Osteoblast (primary cell): ENCODE results near the gene S100A7A. TPM values are rescaled to one million over a fixed set of nuclear protein-coding genes. Genes with fewer than 3 reads are reported as not detected.
A peak's percentile ranks its signal among the peaks of the same experiment; 100 is the strongest.
"Not testable (repeated sequence)": the region's sequence is repeated elsewhere in the genome, so short reads cannot be mapped to it uniquely, and the experiment has no call there.

Source experiments
- DNase-seq: peaks from one replicate; pipeline ENCODE4 v3.0.0; 2011; ENCODE audit warnings: low spot score, mixed read lengths; ENCODE audit not compliant: insufficient read length; ENCODE audit errors: missing footprints
- H2AFZ ChIP-seq: 2 replicates; pipeline ENCODE4 v1.6.0; 2011; ENCODE audit warnings: mild to moderate bottlenecking, low read length
- H3K27ac ChIP-seq: 2 replicates; pipeline ENCODE4 v1.5.1; 2011; ENCODE audit warnings: mild to moderate bottlenecking, low read depth, low read length, moderate library complexity
- H3K27me3 ChIP-seq: 2 replicates; pipeline ENCODE4 v1.6.0; 2012; ENCODE audit warnings: mild to moderate bottlenecking, control low read depth, inconsistent platforms, low read length, moderate library complexity; ENCODE audit not compliant: insufficient read depth
- H3K36me3 ChIP-seq: 2 replicates; pipeline ENCODE4 v1.5.1; 2011; ENCODE audit warnings: mild to moderate bottlenecking, low read length, control low read depth, moderate library complexity; ENCODE audit not compliant: insufficient read depth
- H3K4me1 ChIP-seq: 2 replicates; pipeline ENCODE4 v1.5.1; 2011; ENCODE audit warnings: mild to moderate bottlenecking, low read length, control low read depth, moderate library complexity; ENCODE audit not compliant: insufficient read depth
- H3K4me2 ChIP-seq: 2 replicates; pipeline ENCODE4 v1.6.0; 2011; ENCODE audit warnings: mild to moderate bottlenecking, low read length; ENCODE audit not compliant: insufficient read depth
- H3K4me3 ChIP-seq: fragments of 200-600 bp; sonication (generic); 3 replicates; pipeline ENCODE4 v1.5.1; 2012; ENCODE audit warnings: mild to moderate bottlenecking, low read length, inconsistent platforms; ENCODE audit not compliant: insufficient read depth
- H3K79me2 ChIP-seq: 2 replicates; pipeline ENCODE4 v1.6.0; 2012; ENCODE audit warnings: mild to moderate bottlenecking, low read length, control low read depth, inconsistent platforms; ENCODE audit not compliant: insufficient read depth
- H3K9me3 ChIP-seq: 2 replicates; pipeline ENCODE4 v1.5.1; 2011; ENCODE audit warnings: low read depth, low read length, control low read depth
- H4K20me1 ChIP-seq: 2 replicates; pipeline ENCODE4 v1.6.0; 2012; ENCODE audit warnings: mild to moderate bottlenecking, low read length, control low read depth; ENCODE audit not compliant: insufficient read depth
- total RNA-seq: library from RNA; depleted of rRNA; stranded (reverse); fragments of >200 nt; gene quantifications from 2 replicates; pipeline ENCODE4 v1.2.3, GENCODE V29; 2012
- TF ChIP-seq, protein P1 (sequence below): IDR thresholded peaks from 2 replicates; pipeline ENCODE4 v1.5.1; 2011; ENCODE audit warnings: mild to moderate bottlenecking, low read depth, low read length, moderate library complexity; ENCODE audit errors: extremely low read depth

The S100A7A gene
- total RNA-seq, 1 donor: not detected

DNA sequence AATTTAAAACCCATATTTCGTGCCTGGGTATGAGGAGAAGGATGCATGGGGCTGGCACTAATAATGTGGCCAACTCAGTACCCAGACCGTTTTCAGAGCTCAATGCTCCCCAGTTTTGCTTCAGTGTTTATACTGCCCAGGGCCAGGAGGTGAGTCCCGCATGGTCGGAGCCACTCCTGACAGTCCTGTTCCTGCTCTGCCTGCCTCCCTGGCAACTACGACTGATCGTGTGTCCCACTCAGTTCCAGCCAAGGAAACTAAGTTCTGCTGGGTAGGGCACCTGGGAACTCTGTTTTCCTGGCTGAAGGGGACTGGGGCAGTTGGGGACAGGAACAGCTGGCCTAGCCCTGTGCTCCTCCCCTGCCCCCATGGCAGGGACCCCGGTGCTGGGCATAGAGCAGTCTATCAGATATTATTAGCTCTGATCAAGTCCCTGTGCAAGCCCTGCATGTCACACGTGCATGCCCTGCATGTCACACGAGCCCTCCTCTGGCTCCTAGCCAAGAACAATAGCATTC, 25.0 kb downstream of the S100A7A start:
- Histone ChIP-seq H3K27ac (no peak overlapping the region), H3K4me3 (no peak overlapping the region), H3K9me3 (no peaks in the 10 kb centered on the region), H3K36me3 (no peaks in the 10 kb centered on the region), H3K79me2 (no peaks in the 10 kb centered on the region), H3K4me1 (no peaks in the 10 kb centered on the region), H4K20me1 (no peaks in the 10 kb centered on the region), H3K27me3 (peaks cover 3% of the 10 kb centered on the region), H2AFZ (no peak overlapping the region), H3K4me2 (no peak overlapping the region)
- no peak for DNase-seq
- TF ChIP-seq, protein P1, sequence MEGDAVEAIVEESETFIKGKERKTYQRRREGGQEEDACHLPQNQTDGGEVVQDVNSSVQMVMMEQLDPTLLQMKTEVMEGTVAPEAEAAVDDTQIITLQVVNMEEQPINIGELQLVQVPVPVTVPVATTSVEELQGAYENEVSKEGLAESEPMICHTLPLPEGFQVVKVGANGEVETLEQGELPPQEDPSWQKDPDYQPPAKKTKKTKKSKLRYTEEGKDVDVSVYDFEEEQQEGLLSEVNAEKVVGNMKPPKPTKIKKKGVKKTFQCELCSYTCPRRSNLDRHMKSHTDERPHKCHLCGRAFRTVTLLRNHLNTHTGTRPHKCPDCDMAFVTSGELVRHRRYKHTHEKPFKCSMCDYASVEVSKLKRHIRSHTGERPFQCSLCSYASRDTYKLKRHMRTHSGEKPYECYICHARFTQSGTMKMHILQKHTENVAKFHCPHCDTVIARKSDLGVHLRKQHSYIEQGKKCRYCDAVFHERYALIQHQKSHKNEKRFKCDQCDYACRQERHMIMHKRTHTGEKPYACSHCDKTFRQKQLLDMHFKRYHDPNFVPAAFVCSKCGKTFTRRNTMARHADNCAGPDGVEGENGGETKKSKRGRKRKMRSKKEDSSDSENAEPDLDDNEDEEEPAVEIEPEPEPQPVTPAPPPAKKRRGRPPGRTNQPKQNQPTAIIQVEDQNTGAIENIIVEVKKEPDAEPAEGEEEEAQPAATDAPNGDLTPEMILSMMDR: no peak

DNA sequence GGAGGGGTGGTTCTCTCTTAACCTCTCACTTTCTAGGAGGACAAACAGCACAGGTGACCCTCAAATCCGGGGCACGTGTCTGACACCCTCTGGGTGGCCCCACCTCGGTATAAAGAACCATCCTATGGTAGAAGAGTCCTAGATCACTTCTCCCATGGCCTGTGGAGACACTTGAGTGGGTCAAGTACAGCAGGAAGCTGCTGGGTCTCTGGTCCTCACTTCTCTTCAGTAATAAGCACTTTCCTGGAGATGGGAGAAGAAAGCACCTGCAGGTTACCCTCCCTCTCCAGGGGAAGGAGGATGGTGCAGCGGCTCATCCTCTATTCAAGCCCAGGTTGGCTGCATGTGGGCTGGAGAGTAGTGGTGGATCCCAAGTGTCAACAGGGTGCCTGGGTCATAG, 27.2 kb downstream of the S100A7A start:
- no peak overlapping the region for H3K27ac ChIP-seq
- TF ChIP-seq, protein P1: no peak

DNA sequence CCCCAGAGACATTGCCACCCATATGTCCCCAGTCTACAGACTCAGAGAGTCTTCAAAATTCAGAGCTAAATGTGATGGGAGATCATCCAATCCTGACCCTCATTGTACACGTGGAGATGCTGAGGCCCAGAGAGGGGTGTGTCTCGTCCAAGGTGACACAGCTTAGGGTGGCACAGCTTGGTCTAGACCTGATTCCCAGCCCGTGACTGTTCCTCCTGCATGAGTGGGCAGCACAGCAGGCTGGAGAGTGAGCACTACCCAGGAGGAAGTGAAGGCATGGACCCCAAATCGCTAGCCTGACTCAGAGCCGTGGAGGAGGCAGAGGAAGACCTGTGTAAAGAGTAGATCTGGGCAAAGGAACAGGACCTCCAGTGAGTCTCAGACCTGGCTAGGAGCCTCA, 27.8 kb downstream of the S100A7A start:
- H3K4me1 ChIP-seq: peaks cover 6% of the 10 kb centered on the region
- TF ChIP-seq, protein P1: no peak
- no peak overlapping the region for H2AFZ ChIP-seq
- H4K20me1 ChIP-seq: no peaks in the 10 kb centered on the region
- DNase-seq: no peak
- H3K4me3 ChIP-seq: no peak overlapping the region
- H3K79me2 ChIP-seq: no peaks in the 10 kb centered on the region
- no peaks in the 10 kb centered on the region for H3K36me3 ChIP-seq
- no peak overlapping the region for H3K4me2 ChIP-seq
- peaks cover 3% of the 10 kb centered on the region for H3K27me3 ChIP-seq
- H3K9me3 ChIP-seq: no peaks in the 10 kb centered on the region
- no peak overlapping the region for H3K27ac ChIP-seq

More for the DNA sequence above, 27.2 kb downstream of the S100A7A start:
- H3K4me2 ChIP-seq: no peak overlapping the region
- no peaks in the 10 kb centered on the region for H3K79me2 ChIP-seq
- H3K36me3 ChIP-seq: no peaks in the 10 kb centered on the region
- no peaks in the 10 kb centered on the region for H3K9me3 ChIP-seq
- H4K20me1 ChIP-seq: no peaks in the 10 kb centered on the region
- H3K4me1 ChIP-seq: peaks cover 6% of the 10 kb centered on the region
- no peak overlapping the region for H2AFZ ChIP-seq
- peaks cover 3% of the 10 kb centered on the region for H3K27me3 ChIP-seq
- no peak for DNase-seq
- no peak overlapping the region for H3K4me3 ChIP-seq

DNA sequence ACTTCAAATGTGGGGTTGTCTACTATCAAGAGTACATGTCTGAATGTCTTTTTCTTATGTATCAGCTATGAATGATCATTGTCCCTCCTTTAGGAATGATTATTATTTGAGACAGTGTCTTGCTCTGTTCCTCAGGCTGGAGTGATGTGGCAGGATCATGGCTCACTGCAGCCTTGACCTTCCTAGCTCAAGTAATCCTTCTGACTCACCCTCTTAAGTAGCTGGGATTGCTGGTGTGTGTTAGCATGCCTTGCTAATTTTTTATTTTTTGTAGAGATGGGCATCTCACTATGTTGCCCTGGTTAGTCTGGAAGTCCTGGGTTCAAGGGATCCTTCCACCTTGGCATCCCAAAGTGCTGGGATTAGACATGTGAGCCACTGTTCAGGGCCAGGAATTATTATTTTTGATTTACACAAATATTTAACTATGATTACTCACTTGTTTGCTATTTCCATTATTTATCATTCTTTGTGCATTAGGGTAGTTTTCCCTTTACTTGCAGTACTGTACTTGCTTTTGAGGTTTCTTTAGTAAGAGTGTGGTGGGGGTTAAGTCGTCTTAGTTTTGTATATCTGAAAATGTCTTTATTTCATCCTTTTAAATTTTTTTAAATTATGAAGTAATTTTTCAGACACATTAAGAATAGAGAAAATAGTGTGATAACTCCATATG, 31.3 kb downstream of the S100A7A start:
- peak; percentile 87 for DNase-seq
- TF ChIP-seq, protein P1: no peak
- H3K27ac ChIP-seq: no peak overlapping the region
- peaks cover 3% of the 10 kb centered on the region for H3K27me3 ChIP-seq
- H3K4me3 ChIP-seq: no peak overlapping the region
- no peak overlapping the region for H2AFZ ChIP-seq
- H4K20me1 ChIP-seq: no peaks in the 10 kb centered on the region
- no peaks in the 10 kb centered on the region for H3K79me2 ChIP-seq
- H3K4me1 ChIP-seq: peaks cover 6% of the 10 kb centered on the region
- H3K9me3 ChIP-seq: no peaks in the 10 kb centered on the region
- H3K36me3 ChIP-seq: no peaks in the 10 kb centered on the region
- H3K4me2 ChIP-seq: no peak overlapping the region

DNA sequence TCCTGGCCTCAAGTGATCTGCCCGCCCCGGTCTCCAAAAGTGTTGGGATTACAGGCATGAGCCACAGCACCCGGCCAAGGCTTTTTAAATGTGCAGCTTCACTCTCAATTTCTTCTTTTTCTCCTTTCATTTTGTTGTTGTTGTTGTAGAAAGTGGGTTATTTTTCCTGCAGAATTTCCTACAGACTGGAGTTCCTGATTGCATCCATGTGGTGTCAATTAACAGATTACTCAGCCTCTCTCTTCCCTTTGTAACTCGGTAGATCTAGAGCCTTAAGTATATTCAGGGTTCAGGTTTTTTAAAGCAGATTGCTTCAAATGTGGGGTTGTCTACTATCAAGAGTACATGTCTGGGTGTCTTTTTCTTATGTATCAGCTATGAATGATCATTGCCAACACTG, 32.5 kb downstream of the S100A7A start:
- not testable (repeated sequence) for H3K79me2 ChIP-seq, H3K36me3 ChIP-seq, H3K27ac ChIP-seq, DNase-seq, H3K4me3 ChIP-seq, H2AFZ ChIP-seq, H3K4me2 ChIP-seq, H3K27me3 ChIP-seq, H3K9me3 ChIP-seq, H3K4me1 ChIP-seq, H4K20me1 ChIP-seq
